C4-2B (cell line): Measurements from ENCODE around the gene CASKIN1.

Experiments
- CTCF ChIP-seq: fragments of 450-650 bp; conservative IDR thresholded peaks from 2 replicates; pipeline ENCODE4 v1.5.1; 2017; ENCODE audit warnings: mild to moderate bottlenecking
- ZFX ChIP-seq: fragments of 450-650 bp; IDR thresholded peaks from 2 replicates; pipeline ENCODE4 v1.6.1; 2017

- TF ChIP-seq ZFX (no peak), CTCF (no peak)
Measured at GRCh38 chr16:2198283-2198682, 1.9 kb upstream of the CASKIN1 start.
